SW 1271 (cell line): Measurements from ENCODE around the gene COPB2.
"Not testable (repeated sequence)": the region's sequence is repeated elsewhere in the genome, so short reads cannot be mapped to it uniquely, and the experiment has no call there.

Experiments used
- DNase-seq, 2 experiments: peaks; one replicate each; lab custom pipeline; 2025; lab: John Stamatoyannopoulos, UW

COPB2 gene

DNA sequence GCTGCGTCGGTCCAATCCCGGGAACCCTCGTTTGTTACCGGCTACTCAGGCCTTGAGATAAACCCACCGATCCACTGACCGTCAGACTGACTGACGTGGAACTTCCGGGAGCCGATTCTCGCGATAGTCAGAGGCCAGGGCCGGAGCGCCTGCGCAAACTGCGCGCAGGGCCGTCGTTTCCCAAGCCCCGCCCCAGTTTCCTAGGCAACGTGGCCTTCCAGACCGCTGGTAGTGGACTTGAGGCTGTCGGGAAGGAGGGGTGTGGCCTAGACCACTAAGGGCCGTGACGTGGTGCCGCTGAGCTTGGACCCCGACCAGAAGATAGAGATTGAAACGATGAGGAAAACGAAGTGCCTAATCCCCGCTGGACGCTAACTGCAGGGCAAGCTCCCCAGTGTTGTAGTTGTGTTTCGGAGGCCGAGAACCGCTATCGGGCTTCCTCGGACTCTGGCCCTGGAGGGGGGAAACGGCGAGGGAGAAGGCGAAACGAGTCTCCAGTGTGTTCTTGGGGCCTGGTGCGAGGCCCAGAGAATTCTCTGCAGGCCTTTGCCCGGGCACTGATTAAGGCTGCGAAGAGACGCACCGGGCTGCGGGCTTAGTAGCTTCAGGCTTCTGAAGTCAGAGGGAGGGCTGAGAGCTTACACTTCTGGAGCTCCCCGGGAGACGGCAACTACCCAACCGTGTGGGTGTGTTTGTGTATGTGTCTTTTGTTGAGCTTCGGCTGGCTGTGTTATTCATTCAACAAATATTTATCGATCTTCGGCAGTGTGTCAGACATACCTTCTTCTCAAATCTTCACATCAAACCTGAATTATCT, at the start of gene COPB2:
Gene COPB2 (minus strand): TSS at position 96 of the 817 bp plus-strand sequence. CDS start 97 bp downstream, outside the sequence.
- peak; percentile 87 to 98 for DNase-seq

DNA sequence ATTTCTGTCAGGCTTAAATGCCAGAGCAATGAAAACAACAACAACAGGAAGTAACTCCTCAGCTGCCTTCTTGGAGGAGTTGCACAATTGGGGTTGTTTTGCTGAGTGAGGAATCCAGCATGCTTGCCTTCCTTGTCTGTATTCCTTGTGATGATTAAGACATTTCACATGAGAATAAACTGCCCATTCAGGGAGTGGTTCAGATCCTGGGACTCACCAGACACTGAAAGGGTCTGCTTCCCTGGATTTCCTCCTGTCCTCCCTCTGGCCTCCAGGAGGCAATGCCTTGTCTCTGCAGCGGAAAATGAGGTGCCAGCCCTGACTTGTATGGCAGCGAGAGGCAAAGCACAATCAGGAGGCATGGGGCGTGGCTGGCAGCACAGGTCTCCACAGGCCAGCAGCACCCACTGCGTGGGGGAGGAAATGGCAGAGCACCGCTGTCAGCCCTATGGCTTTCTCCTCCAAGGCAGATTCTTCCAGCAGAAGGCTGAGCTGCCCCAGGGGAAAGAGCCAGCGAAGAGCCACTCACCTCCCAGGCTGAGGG, 45.4 kb upstream of the COPB2 start:
- peak in 1 of 2 experiments; percentile 9 for DNase-seq

DNA sequence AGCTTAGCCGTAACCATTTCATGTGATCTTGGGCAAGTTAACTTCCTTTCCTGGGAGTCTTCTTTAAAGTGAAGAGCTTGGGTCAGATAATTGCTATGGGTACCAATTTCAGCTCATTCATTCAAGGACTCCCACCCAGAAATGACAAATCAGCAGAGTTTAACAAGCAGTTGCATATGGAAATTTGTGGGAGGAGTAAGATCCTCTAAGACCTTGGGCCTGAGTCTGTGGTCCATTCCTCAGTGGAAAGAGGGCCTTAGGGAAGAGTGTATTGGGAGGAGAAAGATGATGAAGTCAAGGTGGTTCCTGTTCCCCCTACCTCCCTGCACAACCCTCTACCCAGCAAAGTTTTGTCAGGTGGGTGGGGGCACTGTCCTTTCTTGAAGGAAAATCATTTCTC, 44.8 kb upstream of the COPB2 start:
- DNase-seq: no peak

DNA sequence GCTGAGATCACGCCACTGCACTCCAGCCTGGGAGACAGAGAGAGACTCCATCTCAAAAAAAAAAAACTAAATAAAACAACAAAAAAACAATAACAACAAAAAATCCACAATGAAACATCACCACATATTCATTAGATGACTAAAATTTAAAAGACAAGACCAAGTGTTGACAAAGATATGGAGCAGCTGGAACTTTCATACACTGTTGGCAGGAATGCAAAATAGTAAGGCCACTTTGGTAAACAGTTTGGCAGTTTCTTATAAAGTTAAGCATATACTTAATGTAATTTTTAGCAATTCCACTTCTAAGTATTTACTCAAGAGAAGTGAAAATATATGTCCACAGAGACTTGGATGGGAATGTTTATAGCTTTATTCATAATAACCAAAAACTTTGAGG, 43.6 kb upstream of the COPB2 start:
- no peak for DNase-seq

DNA sequence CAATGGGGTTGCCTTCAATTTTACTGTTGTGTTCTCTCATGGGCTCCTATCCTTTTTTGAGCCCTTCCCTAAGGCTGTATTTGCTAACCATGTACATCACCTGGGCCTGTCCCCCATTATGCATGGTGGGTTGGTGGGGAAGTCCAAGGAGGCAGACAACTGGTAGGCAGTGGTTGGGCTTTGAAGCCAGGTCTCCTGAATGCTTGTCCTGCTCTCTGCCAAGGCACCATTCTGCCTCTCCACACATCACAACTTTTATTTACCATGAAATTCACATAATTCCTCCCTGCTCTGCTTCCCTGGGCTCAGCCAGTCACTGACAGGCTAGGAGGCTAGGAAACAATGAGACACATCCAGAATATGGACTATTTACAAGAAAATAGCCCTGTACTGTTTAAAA, 41.0 kb upstream of the COPB2 start:
- DNase-seq: no peak

DNA sequence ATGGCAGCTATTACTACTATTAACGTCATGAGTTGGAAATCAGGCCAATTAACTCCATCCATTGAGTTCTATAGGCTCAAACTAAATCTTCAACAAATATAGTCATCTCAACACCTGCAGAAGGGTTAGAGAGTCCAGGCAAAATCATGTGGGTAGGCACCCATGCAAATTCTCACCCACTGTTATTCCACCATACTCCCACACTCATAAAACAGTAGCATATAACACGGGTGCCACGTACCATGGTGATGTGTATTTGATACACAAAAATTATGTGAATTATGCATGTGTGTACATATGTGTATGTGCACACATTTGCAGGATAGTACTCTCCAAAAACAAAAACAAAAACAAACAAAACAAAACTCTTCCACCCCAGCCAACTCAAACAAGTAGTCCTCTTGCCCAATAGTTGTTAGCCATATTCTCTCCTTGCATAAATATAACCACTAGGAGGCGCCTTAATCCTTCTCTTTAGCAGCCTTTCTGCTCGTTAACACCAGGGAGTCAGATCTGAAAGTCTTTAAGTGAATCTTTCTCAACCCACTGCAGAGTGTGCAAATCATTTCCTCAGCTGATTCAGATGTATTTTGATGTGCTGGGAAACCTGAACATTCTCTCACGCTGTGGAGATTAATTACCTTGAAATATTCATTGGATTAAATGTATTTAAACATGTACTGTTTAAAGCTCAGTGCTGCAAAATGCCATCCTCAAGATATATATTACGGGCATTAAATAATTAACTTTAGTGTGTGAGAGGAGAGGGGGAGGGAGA, 38.0 kb upstream of the COPB2 start:
- peak; percentile 41 to 75 for DNase-seq

DNA sequence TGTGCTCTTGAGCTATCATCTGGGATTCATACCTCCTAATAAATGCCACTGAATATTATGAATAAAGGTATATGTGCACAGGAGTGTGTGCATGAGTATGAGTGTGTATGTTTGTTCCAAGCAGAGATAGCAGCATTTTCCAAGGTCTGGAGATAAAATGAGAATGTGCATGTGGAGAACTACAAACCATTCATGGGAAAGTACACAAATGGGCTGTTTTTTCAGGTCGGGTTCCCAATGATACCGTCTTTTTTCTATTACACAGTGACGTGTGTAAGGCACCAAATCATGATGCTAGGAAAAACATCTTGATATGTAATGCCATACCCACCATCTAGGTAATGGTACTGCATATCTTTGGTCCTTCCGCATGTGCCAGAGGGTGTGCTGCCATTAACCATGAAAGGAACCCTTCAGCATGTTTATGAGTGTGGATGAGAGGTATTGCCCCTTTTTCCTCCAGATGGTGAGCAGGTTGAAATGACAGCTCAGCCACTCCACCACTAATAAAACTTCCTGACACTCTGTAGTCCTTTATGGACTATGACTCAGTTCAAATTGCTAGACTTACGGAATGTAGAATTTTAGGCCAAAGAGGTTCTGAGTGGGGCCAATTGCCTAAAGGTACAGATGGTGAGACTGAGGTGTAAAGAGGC, 36.4 kb upstream of the COPB2 start:
- DNase-seq: no peak

DNA sequence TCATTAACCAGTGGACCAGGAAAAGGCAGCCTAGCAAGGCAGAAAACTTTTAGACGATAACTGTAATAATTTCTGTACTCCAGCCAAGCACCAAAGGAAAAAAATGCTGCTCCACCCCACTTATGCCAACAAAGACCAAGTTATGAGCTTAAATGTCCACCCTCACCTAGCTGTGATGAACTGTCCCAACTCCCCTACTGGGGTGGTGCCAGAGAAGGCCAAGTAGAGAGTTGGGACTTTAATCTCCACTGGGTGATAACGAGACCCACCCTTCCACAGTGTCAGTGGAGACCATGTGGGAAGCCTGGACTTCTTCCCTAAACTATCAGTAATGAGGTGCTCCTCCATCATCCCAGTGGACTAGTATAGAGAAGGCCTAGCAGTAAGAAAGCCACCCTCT, 33.8 kb upstream of the COPB2 start:
- DNase-seq: no peak

DNA sequence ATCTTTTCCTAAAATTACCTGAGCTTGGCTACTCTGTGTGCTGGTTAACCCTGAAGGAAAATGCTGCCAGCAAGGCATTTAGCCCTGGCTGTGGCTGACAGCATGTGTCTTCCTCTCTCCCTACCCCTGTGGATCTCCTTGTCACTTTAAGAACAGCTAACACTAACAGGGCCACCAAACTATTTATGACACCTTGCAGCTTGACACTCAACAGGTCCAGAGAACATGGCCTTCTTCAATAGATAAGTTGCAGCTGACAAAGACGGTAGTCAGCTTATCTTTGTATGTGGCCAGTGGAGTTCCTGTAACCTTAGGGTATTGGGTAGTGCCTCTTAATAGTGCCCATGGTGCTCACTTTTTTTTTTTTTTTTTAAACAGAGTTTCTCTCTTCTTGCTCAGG, 32.0 kb upstream of the COPB2 start:
- DNase-seq: no peak

DNA sequence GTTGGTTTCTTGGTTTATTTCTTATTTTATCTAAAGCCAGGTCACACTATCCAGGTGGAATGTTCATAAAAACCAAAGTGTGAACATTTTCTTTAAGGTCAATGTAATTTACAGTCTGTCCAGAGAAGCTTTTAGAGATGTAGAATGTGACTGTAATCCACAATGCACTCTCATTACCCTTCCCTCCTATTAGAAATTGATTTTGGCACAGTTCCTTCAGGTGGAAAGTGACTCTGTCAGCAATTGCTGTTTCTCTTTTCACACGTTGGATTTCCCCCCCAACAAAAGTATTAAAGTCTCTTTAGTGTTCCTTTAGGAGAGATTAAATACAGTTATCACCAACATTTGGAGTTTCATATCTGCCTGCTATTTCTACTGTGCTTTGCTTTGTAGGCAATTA, 31.6 kb upstream of the COPB2 start:
- DNase-seq: no peak

DNA sequence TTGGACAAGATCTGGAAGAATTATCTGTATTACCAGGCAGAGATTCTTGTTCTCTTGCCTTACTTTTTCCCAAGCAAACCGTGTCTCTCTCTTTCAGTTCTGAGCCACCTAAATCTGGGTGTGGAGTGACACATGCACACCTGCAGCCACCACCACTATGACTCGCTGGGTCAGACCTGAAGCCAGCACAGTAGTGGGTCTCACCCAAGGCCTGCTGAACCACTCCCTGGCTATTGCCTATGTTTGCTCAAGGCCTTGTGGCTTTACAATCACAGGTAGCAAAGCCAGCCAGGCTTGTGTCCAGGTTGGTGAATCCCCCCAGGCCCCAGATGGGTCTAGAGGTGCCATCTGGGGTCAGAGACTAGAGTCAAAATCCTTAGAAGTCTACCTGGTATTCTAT, 28.7 kb upstream of the COPB2 start:
- DNase-seq: no peak

DNA sequence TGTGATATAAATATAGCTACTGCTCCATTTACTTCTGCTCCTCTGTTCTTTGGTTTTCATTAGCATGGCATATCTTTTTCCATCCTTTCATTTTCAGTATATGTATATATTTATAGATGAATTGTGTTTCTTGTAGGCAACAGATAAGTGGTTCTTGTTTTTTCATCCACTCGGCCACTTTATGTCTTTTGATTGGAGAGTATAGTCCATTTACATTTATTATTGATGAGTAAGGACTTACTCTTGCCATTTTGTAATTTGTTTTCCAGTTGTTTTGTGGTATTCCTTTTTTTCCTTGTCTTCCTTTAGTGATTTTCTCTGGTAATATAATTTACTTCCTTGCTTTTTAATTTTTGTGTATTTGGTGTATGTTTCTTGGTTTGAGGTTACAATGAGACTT, 26.8 kb upstream of the COPB2 start:
- DNase-seq: no peak

DNA sequence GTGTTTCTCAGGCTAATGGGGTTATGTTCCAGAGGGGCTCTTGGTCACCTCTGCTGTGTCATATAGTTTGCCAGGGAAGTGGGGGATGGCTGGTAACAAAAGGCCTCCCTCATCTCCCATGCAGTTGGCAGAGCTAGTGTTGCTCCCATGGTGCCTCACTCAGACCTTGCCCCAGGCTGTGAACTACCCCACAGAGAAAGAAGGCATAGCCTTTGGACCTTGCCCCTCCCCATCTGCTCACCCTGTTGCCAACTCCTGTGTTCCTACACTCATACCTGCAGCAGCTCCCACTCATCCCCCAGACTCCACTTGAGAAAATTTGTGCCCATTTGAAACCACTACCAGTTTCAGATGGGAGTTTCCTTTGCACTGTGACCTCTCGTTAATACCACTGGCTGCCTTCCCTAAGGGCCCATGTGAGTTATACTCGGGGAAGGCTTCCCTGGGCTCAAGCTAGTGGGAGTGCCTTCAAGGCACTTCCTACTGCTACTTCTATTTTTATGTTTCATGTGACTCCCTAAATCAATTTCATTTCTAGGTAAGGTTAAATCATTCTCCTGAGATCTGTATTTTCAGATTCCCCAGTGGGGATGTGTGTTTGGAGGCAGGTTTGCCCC, 25.3 kb upstream of the COPB2 start:
- no peak for DNase-seq

DNA sequence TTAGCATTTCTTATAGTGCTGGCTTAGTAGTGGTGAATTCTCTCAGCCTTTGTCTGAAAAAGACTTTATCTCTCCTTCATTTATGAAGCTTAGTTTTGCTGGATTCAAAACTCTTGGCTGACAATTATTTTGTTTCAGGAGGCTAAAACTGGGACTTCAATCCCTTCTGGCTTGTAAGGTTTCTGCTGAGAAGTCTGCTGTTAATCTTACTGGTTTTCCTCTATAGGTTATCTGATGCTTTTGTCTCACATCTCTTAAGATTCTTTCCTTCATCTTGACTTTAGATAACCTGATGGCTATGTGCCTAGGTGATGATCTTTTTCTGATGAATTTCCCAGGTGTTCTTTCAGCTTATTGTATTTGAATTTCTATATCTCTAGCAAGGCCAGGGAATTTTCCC, 23.4 kb upstream of the COPB2 start:
- DNase-seq: not testable (repeated sequence)

DNA sequence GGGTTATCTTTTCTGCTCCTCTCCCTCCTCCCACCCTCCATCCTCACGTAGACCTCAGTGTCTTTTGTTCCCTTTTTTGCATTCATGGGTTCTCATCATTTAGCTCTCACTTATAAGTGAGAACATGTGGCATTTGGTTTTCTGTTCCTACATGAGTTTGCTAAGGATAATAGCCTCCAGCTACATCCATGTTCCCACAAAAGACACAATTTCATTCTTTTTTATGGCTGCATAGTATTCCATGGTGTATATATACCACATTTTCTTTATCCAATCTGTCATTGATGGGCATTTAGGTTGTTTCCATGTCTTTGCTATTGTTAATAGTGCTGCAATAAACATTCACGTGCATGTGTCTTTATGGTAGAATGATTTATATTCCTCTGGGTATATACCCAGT, 11.7 kb upstream of the COPB2 start:
- DNase-seq: not testable (repeated sequence)

DNA sequence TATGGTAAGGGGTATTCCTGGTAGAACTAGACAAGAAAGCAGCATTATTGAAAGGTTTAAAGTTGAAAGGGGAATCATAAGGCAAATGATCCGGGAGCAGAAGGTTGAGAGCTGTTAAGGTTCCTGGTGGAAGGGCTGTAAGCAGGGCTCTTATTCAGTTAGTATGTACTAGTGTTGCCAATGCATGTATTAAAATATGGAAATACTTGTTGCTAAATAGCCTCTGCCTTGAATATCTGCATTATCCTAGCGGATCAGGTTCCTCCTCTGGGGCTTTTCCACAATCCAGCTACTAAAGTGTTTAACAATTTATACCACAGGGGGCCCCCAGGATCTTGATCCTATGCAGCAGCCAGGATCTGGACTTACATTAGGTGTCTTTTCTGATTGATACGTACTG, 7.3 kb upstream of the COPB2 start:
- DNase-seq: no peak

DNA sequence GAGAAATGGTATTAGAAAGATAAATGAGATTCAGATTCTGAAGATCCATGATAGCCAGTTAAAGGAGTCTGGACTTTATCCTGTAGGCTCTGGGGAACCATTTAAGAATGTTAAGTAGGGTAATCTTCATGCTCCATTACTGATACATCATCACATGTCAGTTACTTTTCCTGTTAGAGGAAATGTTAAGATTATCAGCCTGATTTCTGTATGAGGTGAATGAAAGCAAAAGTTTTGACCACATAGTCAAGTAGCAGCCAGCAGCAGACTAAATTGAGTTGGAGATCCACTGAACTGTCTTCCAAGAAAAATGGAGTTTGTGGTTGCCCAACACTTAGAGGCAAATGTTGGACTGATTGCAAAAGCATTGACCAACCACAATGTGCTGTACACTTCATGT, 4.7 kb upstream of the COPB2 start:
- no peak for DNase-seq

DNA sequence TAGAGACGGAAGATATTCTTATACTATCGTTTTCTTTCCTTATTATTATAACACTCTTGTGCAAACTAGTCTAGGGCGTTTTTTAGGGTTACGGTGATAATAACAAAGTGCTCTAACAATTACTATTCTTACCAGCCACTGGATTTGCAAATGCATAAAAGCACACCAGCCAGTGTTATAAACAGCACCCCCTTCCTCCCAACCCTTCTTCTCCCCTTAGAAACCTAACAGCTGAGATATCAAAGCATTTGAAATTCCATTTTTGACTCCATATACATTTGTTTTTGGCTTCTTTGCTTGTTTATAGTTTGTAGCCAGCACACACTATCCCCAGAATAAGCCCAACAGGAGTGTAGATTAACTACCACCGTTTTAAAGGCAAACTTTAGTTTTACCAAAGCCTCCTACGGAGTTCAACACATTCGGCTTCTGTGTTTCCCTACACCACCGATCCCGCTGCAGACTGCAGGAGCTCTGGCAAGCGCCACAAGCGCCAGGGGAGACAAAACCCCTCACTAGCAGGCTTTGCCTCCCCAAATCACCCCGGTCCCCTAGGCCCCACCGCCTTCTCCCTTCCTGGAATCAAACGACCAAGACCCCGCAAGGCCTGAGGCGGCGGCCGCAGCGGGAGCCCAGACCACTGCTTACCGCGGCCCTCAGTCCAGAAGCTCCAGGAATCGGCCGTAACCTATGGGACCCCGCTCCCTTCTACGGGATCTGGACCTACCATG, 461 bp downstream of the COPB2 start:
- DNase-seq: no peak

DNA sequence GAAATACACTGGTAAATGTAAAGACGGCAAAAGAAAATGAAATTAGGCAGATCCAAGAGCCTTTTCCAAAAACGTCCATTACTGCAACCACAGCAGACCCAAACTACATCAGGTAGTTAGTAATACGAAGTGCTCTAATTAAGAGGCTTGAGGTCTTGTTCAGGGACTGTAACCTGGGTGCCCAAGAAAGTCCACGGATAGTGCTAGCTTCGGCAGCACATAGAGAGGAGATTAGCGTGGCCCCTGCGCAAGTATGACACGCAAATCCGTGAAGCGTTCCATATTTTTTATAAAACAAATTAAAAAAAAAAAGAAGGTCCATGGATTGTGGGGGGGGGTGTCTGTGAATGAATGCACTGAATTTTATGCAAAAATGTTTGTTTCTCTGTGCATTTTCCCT, 1.4 kb downstream of the COPB2 start:
- DNase-seq: no peak

DNA sequence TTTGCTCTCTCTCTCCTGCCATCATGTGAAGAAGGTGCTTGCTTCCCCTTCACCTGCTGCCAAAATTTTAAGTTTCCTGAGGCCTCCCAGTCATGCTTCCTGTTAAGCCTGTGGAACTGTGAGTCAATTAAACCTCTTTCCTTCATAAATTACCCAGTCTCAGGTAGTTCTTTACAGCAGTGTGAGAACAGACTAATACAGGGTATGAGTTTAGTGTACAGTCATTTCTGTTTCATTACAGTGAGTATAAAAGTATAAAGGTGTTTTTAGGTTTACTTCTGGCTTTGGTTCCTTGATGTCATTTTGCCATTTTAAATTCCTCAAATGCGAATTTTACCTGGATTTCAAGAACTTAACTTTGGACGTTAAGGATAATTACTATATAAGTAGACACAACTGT, 7.2 kb downstream of the COPB2 start:
- not testable (repeated sequence) for DNase-seq

DNA sequence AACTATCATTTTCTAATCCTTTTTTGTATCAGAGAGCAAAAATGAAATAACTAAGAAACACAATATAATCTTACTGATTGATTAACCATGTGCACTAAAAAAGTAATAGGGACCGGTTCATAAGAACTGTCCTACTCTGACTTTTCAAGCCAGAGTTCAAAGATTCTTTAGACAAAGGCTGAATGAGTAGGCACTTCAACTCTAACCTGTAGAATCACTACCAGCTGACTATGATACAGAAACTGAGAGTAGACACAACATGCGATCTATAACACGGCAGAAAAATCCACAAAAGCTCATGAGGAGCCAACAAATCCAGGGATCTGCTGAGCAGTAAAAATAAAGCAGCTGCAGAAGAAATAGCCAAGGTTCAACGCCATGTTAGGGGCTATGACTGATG, 8.9 kb downstream of the COPB2 start:
- no peak for DNase-seq
